ENCODE results near the gene VSTM5. TPM values are rescaled to one million over a fixed set of nuclear protein-coding genes. Genes with fewer than 3 reads are reported as not detected.

VSTM5 gene
- total RNA-seq, 1 donor from 2014 or later, result not detected

GRCh38 chr11:93822359-93822758 is 28.1 kb downstream of the VSTM5 start:
- Histone ChIP-seq H3K27ac (no peak overlapping the region), H3K4me1 (no peaks in the 10 kb centered on the region), H3K27me3 (no peaks in the 10 kb centered on the region), H3K36me3 (no peaks in the 10 kb centered on the region), H3K4me3 (no peak overlapping the region), H3K9me3 (no peaks in the 10 kb centered on the region)
- no peak for TF ChIP-seq CTCF (IDR thresholded peaks at IDR 0.05)
- TF ChIP-seq POLR2A (IDR thresholded peaks at IDR 0.05), result no peak
- no peak for TF ChIP-seq POLR2AphosphoS5 (IDR thresholded peaks at IDR 0.05; ENCODE audit: insufficient read depth in 1 of 2, low read depth in 1 of 2)
- no peak for DNase-seq (ENCODE audit: extremely low spot score in 2 of 2)
- intact Hi-C loops (cut with DNase I), result no loop called here

- Histone ChIP-seq H3K4me1 (no peaks in the 10 kb centered on the region), H3K36me3 (no peaks in the 10 kb centered on the region), H3K27me3 (no peaks in the 10 kb centered on the region), H3K9me3 (no peaks in the 10 kb centered on the region), H3K27ac (no peak overlapping the region), H3K4me3 (no peak overlapping the region)
- intact Hi-C loops (cut with DNase I), result no loop called here
- DNase-seq (ENCODE audit: extremely low spot score in 2 of 2), result no peak
- TF ChIP-seq POLR2A (IDR thresholded peaks at IDR 0.05) (no peak), CTCF (IDR thresholded peaks at IDR 0.05) (no peak), POLR2AphosphoS5 (IDR thresholded peaks at IDR 0.05; ENCODE audit: insufficient read depth in 1 of 2, low read depth in 1 of 2) (no peak)
Measured at GRCh38 chr11:93821617-93822016, 28.8 kb downstream of the VSTM5 start.

- no peaks in the 10 kb centered on the region for H3K4me1 ChIP-seq
- H3K4me3 ChIP-seq, result no peak overlapping the region
- intact Hi-C loops (cut with DNase I), result no loop called here
- no peak overlapping the region for H3K27ac ChIP-seq
- H3K27me3 ChIP-seq, result no peaks in the 10 kb centered on the region
- DNase-seq (ENCODE audit: extremely low spot score in 2 of 2), result no peak
- no peaks in the 10 kb centered on the region for H3K9me3 ChIP-seq
- H3K36me3 ChIP-seq, result peaks cover 0 to 1% of the 10 kb centered on the region in 2 donors
- TF ChIP-seq CTCF (IDR thresholded peaks at IDR 0.05) (no peak), POLR2AphosphoS5 (IDR thresholded peaks at IDR 0.05; ENCODE audit: insufficient read depth in 1 of 2, low read depth in 1 of 2) (no peak), POLR2A (IDR thresholded peaks at IDR 0.05) (no peak)
Measured at GRCh38 chr11:93820847-93821246, 29.6 kb downstream of the VSTM5 start.

GRCh38 chr11:93819966-93820695 is 30.3 kb downstream of the VSTM5 start:
- TF ChIP-seq POLR2A (IDR thresholded peaks at IDR 0.05), result no peak
- no peak for TF ChIP-seq CTCF (IDR thresholded peaks at IDR 0.05)
- no peak for TF ChIP-seq POLR2AphosphoS5 (IDR thresholded peaks at IDR 0.05; ENCODE audit: insufficient read depth in 1 of 2, low read depth in 1 of 2)
- Histone ChIP-seq H3K36me3 (peaks cover 0 to 6% of the 10 kb centered on the region in 2 donors), H3K4me1 (no peaks in the 10 kb centered on the region), H3K27me3 (no peaks in the 10 kb centered on the region), H3K4me3 (no peak overlapping the region), H3K27ac (no peak overlapping the region), H3K9me3 (no peaks in the 10 kb centered on the region)
- intact Hi-C loops (cut with DNase I), result no loop called here
- no peak for DNase-seq (ENCODE audit: extremely low spot score in 2 of 2)

All from vagina (tissue), 2 donors.